Body of pancreas (tissue), 4 donors: ENCODE measurements around the gene BCAT1. TPM values are rescaled to one million over a fixed set of nuclear protein-coding genes. Genes with fewer than 3 reads are reported as not detected.

ENCODE experiments used
- ATAC-seq: fragments of 150-250 bp; one replicate; pipeline ENCODE4 v1.9.1; 2016
- DNase-seq, 4 donors: peaks; one replicate each; pipeline ENCODE4 v3.0.0-alpha.2; 2019
- H3K27ac ChIP-seq, 4 donors: fragments of 200-600 bp; sonication (generic); 1 replicate in 3 of 4; 2 replicates in 1 of 4; pipeline versions ENCODE4 v1.5.1 to v1.6.1; 2016 to 2019; ENCODE audit warnings: mild to moderate bottlenecking in 1 of 4, mixed read lengths in 1 of 4, moderate library complexity in 1 of 4
- H3K27me3 ChIP-seq, 2 donors: fragments of 200-600 bp; sonication (generic); one replicate each; pipeline ENCODE4 v1.6.0; 2016; ENCODE audit warnings: mild to moderate bottlenecking in 1 of 2
- H3K36me3 ChIP-seq, 2 donors: fragments of 200-600 bp; sonication (generic); replicated peaks in 1 of 2; 2 replicates each; pipeline ENCODE4 v1.5.1; 2016; ENCODE audit warnings: low read depth in 2 of 2; ENCODE audit not compliant: insufficient read depth in 1 of 2
- H3K4me1 ChIP-seq: fragments of 200-600 bp; sonication (generic); one replicate; pipeline ENCODE4 v1.6.0; 2016
- H3K4me3 ChIP-seq, 2 donors: fragments of 200-600 bp; sonication (generic); 1 replicate in 1 of 2; 2 replicates in 1 of 2; pipeline ENCODE4 v1.5.1; 2016 to 2019
- H3K9me3 ChIP-seq, 3 donors: fragments of 200-600 bp; sonication (generic); 1 replicate in 2 of 3; 2 replicates in 1 of 3; pipeline ENCODE4 v1.5.1; 2016
- POLR2A ChIP-seq, 3 donors: fragments of 450-650 bp; IDR thresholded peaks; one replicate each; pipeline ENCODE4 v1.6.1; 2016; ENCODE audit warnings: antibody characterized with exemption in 3 of 3, mild to moderate bottlenecking in 2 of 3
- WGBS, 2 donors: methylation state at CpG; one replicate each; pipeline ENCODE4 v1.1.5; 2017; 5-methylcytosine and 5-hydroxymethylcytosine counted together
- intact Hi-C: fragments of 100-400 bp; cut with DNase I; formaldehyde crosslinking; loops from one replicate; pipeline ENCODE4 v1.15.1; 2023
- total RNA-seq, 2 donors: library from RNA; depleted of rRNA; stranded (reverse); fragments of >200 nt; gene quantifications; one replicate each; pipeline ENCODE4 v1.1.0, GENCODE V29; 2016
- TF ChIP-seq, protein P1 (sequence below), 7 experiments: fragments of 450-650 bp in 4 of 7; fragments of 200-600 bp in 3 of 7; sonication (generic) in 3 of 7; IDR thresholded peaks; one replicate each; pipeline ENCODE4 v1.5.1; 2016 to 2019; ENCODE audit warnings: antibody characterized with exemption in 7 of 7

BCAT1 gene
- total RNA-seq, 2 donors from 2014 or later: 30.0 to 59.7 TPM

- intact Hi-C loops: no loop called here
- H3K9me3 ChIP-seq: no peaks in the 10 kb centered on the region
- ATAC-seq: peak; percentile 55
These were observed 170.2 kb downstream of the BCAT1 start for GRCh38 chr12:24778486-24779304.

GRCh38 chr12:24777359-24777758 lies 171.5 kb downstream of the BCAT1 start:
- Histone ChIP-seq H3K4me1 (peaks cover 6% of the 10 kb centered on the region), H3K9me3 (no peaks in the 10 kb centered on the region), H3K4me3 (no peak overlapping the region), H3K36me3 (no peaks in the 10 kb centered on the region), H3K27ac (no peak overlapping the region), H3K27me3 (no peaks in the 10 kb centered on the region)
- peak in 3 of 4 donors; percentile 10 to 32 (median 12) for DNase-seq
- WGBS, 2 donors: 23 to 37% methylated on average over 8 of the region's 8 CpGs
- ATAC-seq: peak; percentile 42
- intact Hi-C loops: no loop called here
- no peak for TF ChIP-seq POLR2A (IDR thresholded peaks at IDR 0.05)
- TF ChIP-seq, protein P1, sequence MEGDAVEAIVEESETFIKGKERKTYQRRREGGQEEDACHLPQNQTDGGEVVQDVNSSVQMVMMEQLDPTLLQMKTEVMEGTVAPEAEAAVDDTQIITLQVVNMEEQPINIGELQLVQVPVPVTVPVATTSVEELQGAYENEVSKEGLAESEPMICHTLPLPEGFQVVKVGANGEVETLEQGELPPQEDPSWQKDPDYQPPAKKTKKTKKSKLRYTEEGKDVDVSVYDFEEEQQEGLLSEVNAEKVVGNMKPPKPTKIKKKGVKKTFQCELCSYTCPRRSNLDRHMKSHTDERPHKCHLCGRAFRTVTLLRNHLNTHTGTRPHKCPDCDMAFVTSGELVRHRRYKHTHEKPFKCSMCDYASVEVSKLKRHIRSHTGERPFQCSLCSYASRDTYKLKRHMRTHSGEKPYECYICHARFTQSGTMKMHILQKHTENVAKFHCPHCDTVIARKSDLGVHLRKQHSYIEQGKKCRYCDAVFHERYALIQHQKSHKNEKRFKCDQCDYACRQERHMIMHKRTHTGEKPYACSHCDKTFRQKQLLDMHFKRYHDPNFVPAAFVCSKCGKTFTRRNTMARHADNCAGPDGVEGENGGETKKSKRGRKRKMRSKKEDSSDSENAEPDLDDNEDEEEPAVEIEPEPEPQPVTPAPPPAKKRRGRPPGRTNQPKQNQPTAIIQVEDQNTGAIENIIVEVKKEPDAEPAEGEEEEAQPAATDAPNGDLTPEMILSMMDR (IDR thresholded peaks at IDR 0.05): no peak

More at GRCh38 chr12:24778486-24779304, 170.2 kb downstream of the BCAT1 start:
- no peak for TF ChIP-seq POLR2A (IDR thresholded peaks at IDR 0.05)
- TF ChIP-seq, protein P1 (IDR thresholded peaks at IDR 0.05): peak in 6 of 7 experiments; percentile 16 to 43 (median 22)
- WGBS, 2 donors: 68 to 74% methylated on average over 4 of the region's 4 CpGs
- Histone ChIP-seq H3K27ac (no peak overlapping the region), H3K4me3 (no peak overlapping the region), H3K27me3 (no peaks in the 10 kb centered on the region), H3K36me3 (no peaks in the 10 kb centered on the region), H3K4me1 (peaks cover 6% of the 10 kb centered on the region)
- DNase-seq: no peak

- H3K4me1 ChIP-seq: peaks cover 6% of the 10 kb centered on the region
- H3K9me3 ChIP-seq: no peaks in the 10 kb centered on the region
- H3K36me3 ChIP-seq: no peaks in the 10 kb centered on the region
- no peak overlapping the region for H3K4me3 ChIP-seq
- 24 to 33% methylated on average over 2 of the region's 2 CpGs for WGBS, 2 donors
- DNase-seq: no peak
- no peak for ATAC-seq
- H3K27ac ChIP-seq: no peak overlapping the region
- intact Hi-C loops: no loop called here
- no peak for TF ChIP-seq POLR2A (IDR thresholded peaks at IDR 0.05)
- TF ChIP-seq, protein P1 (IDR thresholded peaks at IDR 0.05): no peak
- no peaks in the 10 kb centered on the region for H3K27me3 ChIP-seq
These were observed 172.0 kb downstream of the BCAT1 start for GRCh38 chr12:24776861-24777260.

DNA sequence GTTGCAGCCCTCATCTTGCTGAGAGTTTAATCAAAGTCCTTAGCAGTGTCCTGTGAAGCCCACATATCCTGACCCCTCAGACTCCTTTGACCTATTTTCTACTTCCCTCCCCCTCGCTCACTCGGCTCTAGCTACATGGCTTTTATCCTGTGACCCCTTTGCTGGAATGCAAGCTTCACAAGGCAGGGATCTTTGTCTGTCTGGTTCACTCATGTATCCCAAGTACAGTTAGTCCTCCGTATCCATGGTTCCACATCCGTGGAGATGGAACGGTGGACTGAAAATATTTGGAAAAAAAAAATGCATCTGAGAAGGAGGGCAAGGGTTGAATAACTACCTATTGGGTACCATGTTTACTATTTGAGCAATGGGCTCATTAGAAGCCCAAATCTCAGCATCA lies 173.8 kb downstream of the BCAT1 start:
- WGBS, 2 donors: 91 to 96% methylated on average over 5 of the region's 5 CpGs
- ATAC-seq (no peak), DNase-seq (no peak)
- Histone ChIP-seq H3K4me1 (peaks cover 6% of the 10 kb centered on the region), H3K27ac (no peak overlapping the region), H3K36me3 (no peaks in the 10 kb centered on the region), H3K9me3 (no peaks in the 10 kb centered on the region), H3K4me3 (no peak overlapping the region), H3K27me3 (no peaks in the 10 kb centered on the region)
- no peak for TF ChIP-seq POLR2A (IDR thresholded peaks at IDR 0.05)
- TF ChIP-seq, protein P1 (IDR thresholded peaks at IDR 0.05): no peak
- intact Hi-C loops: no loop called here

DNA sequence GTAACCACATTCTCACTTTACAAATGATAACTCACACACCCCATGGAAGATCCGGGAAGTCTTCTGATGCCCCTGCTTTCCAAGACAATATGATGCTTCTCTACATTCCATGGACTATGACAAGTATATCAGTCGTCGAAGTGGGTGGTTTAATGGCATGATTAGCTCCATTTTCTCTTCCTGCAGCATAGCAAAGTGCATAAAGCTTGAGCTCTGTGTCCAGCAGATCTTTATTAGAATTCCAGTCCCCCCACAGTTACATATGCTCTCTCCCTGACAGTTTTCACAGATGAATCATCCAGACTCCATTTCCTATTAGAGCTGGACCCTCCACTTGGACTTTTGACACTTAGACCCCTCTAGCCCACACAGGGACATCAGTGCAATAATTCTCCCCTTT lies 174.9 kb downstream of the BCAT1 start:
- WGBS, 2 donors: 55 to 70% methylated on average over 3 of the region's 3 CpGs
- intact Hi-C loops: no loop called here
- H3K9me3 ChIP-seq: no peaks in the 10 kb centered on the region
- no peaks in the 10 kb centered on the region for H3K36me3 ChIP-seq
- no peak for ATAC-seq
- no peak overlapping the region for H3K27ac ChIP-seq
- no peak for DNase-seq
- peaks cover 6% of the 10 kb centered on the region for H3K4me1 ChIP-seq
- no peak for TF ChIP-seq POLR2A (IDR thresholded peaks at IDR 0.05)
- TF ChIP-seq, protein P1 (IDR thresholded peaks at IDR 0.05): no peak
- H3K27me3 ChIP-seq: no peaks in the 10 kb centered on the region
- H3K4me3 ChIP-seq: no peak overlapping the region
